Endothelial cell of umbilical vein (primary cell): ENCODE results near the gene KAZALD1. TPM values are rescaled to one million over a fixed set of nuclear protein-coding genes. Genes with fewer than 3 reads are reported as not detected.

Source experiments
- BruUV-seq: library from RNA; stranded (reverse); fragments of 400-500 nt; replicated peaks from 2 replicates; lab custom pipeline; 2021; lab: Mats Ljungman, UMichigan
- CTCF ChIA-PET: fragments of 300-600, 350-600 bp; sonication (Branson Sonifier 250); formaldehyde crosslinking; loops from one replicate; lab custom pipeline; 2021; ENCODE audit warnings: antibody characterized with exemption, inconsistent platforms; lab: Charles Lee
- POLR2A ChIA-PET: fragments of 300-600, 350-600 bp; sonication (Branson Sonifier 250); formaldehyde crosslinking; loops from one replicate; lab custom pipeline; 2021; ENCODE audit warnings: antibody characterized with exemption, inconsistent platforms; lab: Charles Lee
- DNase-seq: peaks from one replicate; pipeline ENCODE4 v3.0.0-alpha.2; 2011; ENCODE audit warnings: low read depth, low spot score
- FAIRE-seq: peaks from 2 replicates; lab custom pipeline; 2011; peaks lifted over from hg19 to GRCh38; lab: Jason Lieb, UNC
- H2AFZ ChIP-seq: 2 replicates; pipeline ENCODE4 v1.6.0; 2012; ENCODE audit warnings: low read depth, low read length, control low read depth, inconsistent platforms
- H3K27ac ChIP-seq: 2 replicates; pipeline ENCODE4 v1.5.1; 2011; ENCODE audit warnings: low read depth, mild to moderate bottlenecking, control low read depth, low read length, moderate library complexity; ENCODE audit not compliant: insufficient read depth
- H3K27me3 ChIP-seq, 2 experiments: 2 replicates each; pipeline versions ENCODE4 v1.6.0 to v1.6.1; 2011; ENCODE audit warnings: low read length in 2 of 2, mixed read lengths in 1 of 2; ENCODE audit not compliant: control insufficient read depth in 2 of 2, insufficient read depth in 2 of 2
- H3K36me3 ChIP-seq, 2 experiments: 2 replicates in 1 of 2; 3 replicates in 1 of 2; pipeline ENCODE4 v1.5.1; 2011; ENCODE audit warnings: low read length in 2 of 2, mild to moderate bottlenecking in 1 of 2, moderate library complexity in 1 of 2; ENCODE audit not compliant: control insufficient read depth in 2 of 2, insufficient read depth in 2 of 2; ENCODE audit errors: extremely low read depth in 1 of 2
- H3K4me1 ChIP-seq: 3 replicates; pipeline ENCODE4 v1.5.1; 2011; ENCODE audit warnings: mild to moderate bottlenecking, low read length; ENCODE audit not compliant: control insufficient read depth, insufficient read depth; ENCODE audit errors: extremely low read depth
- H3K4me2 ChIP-seq: 2 replicates; pipeline ENCODE4 v1.6.1; 2011; ENCODE audit warnings: low read length, control low read depth, mixed read lengths; ENCODE audit not compliant: insufficient read depth
- H3K4me3 ChIP-seq, 3 experiments: fragments of 200-600 bp in 1 of 3; sonication (generic), shearing (Covaris generic) in 1 of 3; replicated peaks in 1 of 3; 2 replicates each; pipeline ENCODE4 v1.5.1; 2011 to 2016; ENCODE audit warnings: control low read depth in 3 of 3, low read length in 3 of 3, mild to moderate bottlenecking in 2 of 3, inconsistent platforms in 1 of 3, low read depth in 1 of 3, moderate library complexity in 1 of 3; ENCODE audit not compliant: insufficient read depth in 1 of 3
- H3K79me2 ChIP-seq: 2 replicates; pipeline ENCODE4 v1.6.0; 2012; ENCODE audit warnings: low read length, inconsistent platforms; ENCODE audit not compliant: control insufficient read depth, insufficient read depth
- H3K9ac ChIP-seq: replicated peaks from 2 replicates; pipeline ENCODE3; 2011; ENCODE audit warnings: low read length, control low read depth; ENCODE audit not compliant: insufficient read depth; ENCODE audit errors: extremely low read depth
- H3K9me1 ChIP-seq: replicated peaks from 3 replicates; pipeline ENCODE4 v1.6.0; 2011; ENCODE audit warnings: mild to moderate bottlenecking, low read length; ENCODE audit not compliant: control insufficient read depth, insufficient read depth; ENCODE audit errors: extremely low read depth
- H3K9me3 ChIP-seq: replicated peaks from 2 replicates; pipeline ENCODE4 v1.5.1; 2012; ENCODE audit warnings: low read length, inconsistent platforms; ENCODE audit not compliant: control insufficient read depth, insufficient read depth
- H4K20me1 ChIP-seq: replicated peaks from 2 replicates; pipeline ENCODE3; 2011; ENCODE audit warnings: mild to moderate bottlenecking, low read length; ENCODE audit not compliant: control insufficient read depth, insufficient read depth; ENCODE audit errors: extremely low read depth
- CTCF ChIP-seq, 2 donors: IDR thresholded peaks; 1 replicate in 1 of 2; 2 replicates in 1 of 2; pipeline ENCODE4 v1.5.1; 2011; ENCODE audit warnings: low read length in 2 of 2, mild to moderate bottlenecking in 2 of 2, moderate library complexity in 2 of 2, control low read depth in 1 of 2, inconsistent platforms in 1 of 2, low read depth in 1 of 2; ENCODE audit not compliant: insufficient read depth in 1 of 2; ENCODE audit errors: extremely low read depth in 1 of 2
- EZH2 ChIP-seq: IDR thresholded peaks from 2 replicates; pipeline ENCODE4 v1.6.1; 2012; ENCODE audit warnings: borderline replicate concordance, low read depth, mild to moderate bottlenecking, moderate library complexity, low read length, inconsistent platforms; ENCODE audit not compliant: severe bottlenecking
- FOS ChIP-seq: IDR thresholded peaks from 2 replicates; pipeline ENCODE4 v1.6.1; 2011; ENCODE audit warnings: mild to moderate bottlenecking, low read length, moderate library complexity, borderline replicate concordance; ENCODE audit not compliant: insufficient read depth
- GATA2 ChIP-seq: IDR thresholded peaks from 2 replicates; pipeline ENCODE4 v1.7.0; 2011; ENCODE audit warnings: low read depth, mild to moderate bottlenecking, moderate library complexity, mixed read lengths, low read length; ENCODE audit not compliant: insufficient read length, insufficient read depth
- JUN ChIP-seq: IDR thresholded peaks from 2 replicates; pipeline ENCODE4 v1.6.1; 2011; ENCODE audit warnings: borderline replicate concordance, low read depth; ENCODE audit not compliant: insufficient read length, insufficient read depth
- MAX ChIP-seq: IDR thresholded peaks from 2 replicates; pipeline ENCODE4 v1.6.1; 2011; ENCODE audit not compliant: insufficient read depth, insufficient read length
- MYC ChIP-seq: IDR thresholded peaks from one replicate; pipeline ENCODE4 v1.6.1; 2011; ENCODE audit warnings: mild to moderate bottlenecking, low read depth, low read length
- POLR2A ChIP-seq: IDR thresholded peaks from 2 replicates; pipeline ENCODE4 v1.6.1; 2012; ENCODE audit warnings: low read depth, mild to moderate bottlenecking, control low read depth, low read length
- POLR2AphosphoS5 ChIP-seq: IDR thresholded peaks from 2 replicates; pipeline ENCODE4 v1.6.1; 2012; ENCODE audit warnings: low read depth, mild to moderate bottlenecking, control low read depth, low read length, moderate library complexity; ENCODE audit not compliant: insufficient read depth
- dilution Hi-C: fragments of 300-500 bp; cut with MboI; formaldehyde crosslinking; loops from one replicate; pipeline ENCODE4 v1.15.0; 2019; ENCODE audit warnings: low sequenced_read_pairs; ENCODE audit not compliant: extremely low pct_ligation_motif_present
- intact Hi-C: fragments of 100-400 bp; cut with micrococcal nuclease; formaldehyde crosslinking; loops from one replicate; pipeline ENCODE4 v1.10.0; 2022
- polyA plus RNA-seq, 4 experiments: library from polyadenylated mRNA; depleted of rRNA in 3 of 4; stranded (reverse) in 3 of 4; unstranded in 1 of 4; fragments of >200 nt; gene quantifications; 2 replicates each; pipeline versions ENCODE4 v1.2.1 to v1.2.3, GENCODE V29; 2011 to 2012; ENCODE audit warnings: missing spikeins in 1 of 4
- total RNA-seq: library from RNA; stranded (reverse); gene quantifications from 2 replicates; pipeline ENCODE4 v1.2.3, GENCODE V29; 2021

KAZALD1 gene
- total and polyA plus RNA-seq, 2 donors (not counting 3 experiments of a cell fraction or from before 2014, with no cell fraction given): 3.0 to 3.3 TPM

GRCh38 chr10:101035314-101035713 is 26.5 kb upstream of the KAZALD1 start:
- Histone ChIP-seq H3K27me3 (no peaks in the 10 kb centered on the region), H2AFZ (no peak overlapping the region), H3K9me1 (no peaks in the 10 kb centered on the region), H3K27ac (no peak overlapping the region), H3K36me3 (peaks cover 18 to 46% of the 10 kb centered on the region in 2 experiments), H3K4me3 (no peak overlapping the region), H3K9ac (no peak overlapping the region), H3K9me3 (no peaks in the 10 kb centered on the region), H4K20me1 (no peaks in the 10 kb centered on the region), H3K4me1 (peaks cover 16% of the 10 kb centered on the region), H3K79me2 (peaks cover 11% of the 10 kb centered on the region), H3K4me2 (no peak overlapping the region)
- ChIA-PET POLR2A (no interaction called here), CTCF (interaction anchor here (1.7 to 9.9 kb wide), 3 partner anchors 17 to 37 kb away, joined by 3 to 104 read pairs (median 4); no protein-coding TSS in a partner anchor)
- intact Hi-C loops: no loop called here
- no TSS peak for BruUV-seq
- dilution Hi-C loops: no loop called here
- DNase-seq (no peak), FAIRE-seq (no peak)
- no peak for TF ChIP-seq MAX
- no peak for TF ChIP-seq MYC
- no peak for TF ChIP-seq FOS
- TF ChIP-seq GATA2: no peak
- no peak for TF ChIP-seq POLR2AphosphoS5
- no peak for TF ChIP-seq CTCF (IDR thresholded peaks at IDR 0.05; ENCODE audit: extremely low read depth in 1 of 2, insufficient read depth in 1 of 2, low read depth in 1 of 2, low read length in 2 of 2)
- TF ChIP-seq POLR2A: no peak
- no peak for TF ChIP-seq EZH2
- TF ChIP-seq JUN: no peak
